Measurements from ENCODE around the gene TMEM52. TPM values are rescaled to one million over a fixed set of nuclear protein-coding genes. Genes with fewer than 3 reads are reported as not detected.

TMEM52 gene
- total and polyA plus RNA-seq, 2 experiments from 2014 or later: 4.2 to 7.1 TPM

DNA sequence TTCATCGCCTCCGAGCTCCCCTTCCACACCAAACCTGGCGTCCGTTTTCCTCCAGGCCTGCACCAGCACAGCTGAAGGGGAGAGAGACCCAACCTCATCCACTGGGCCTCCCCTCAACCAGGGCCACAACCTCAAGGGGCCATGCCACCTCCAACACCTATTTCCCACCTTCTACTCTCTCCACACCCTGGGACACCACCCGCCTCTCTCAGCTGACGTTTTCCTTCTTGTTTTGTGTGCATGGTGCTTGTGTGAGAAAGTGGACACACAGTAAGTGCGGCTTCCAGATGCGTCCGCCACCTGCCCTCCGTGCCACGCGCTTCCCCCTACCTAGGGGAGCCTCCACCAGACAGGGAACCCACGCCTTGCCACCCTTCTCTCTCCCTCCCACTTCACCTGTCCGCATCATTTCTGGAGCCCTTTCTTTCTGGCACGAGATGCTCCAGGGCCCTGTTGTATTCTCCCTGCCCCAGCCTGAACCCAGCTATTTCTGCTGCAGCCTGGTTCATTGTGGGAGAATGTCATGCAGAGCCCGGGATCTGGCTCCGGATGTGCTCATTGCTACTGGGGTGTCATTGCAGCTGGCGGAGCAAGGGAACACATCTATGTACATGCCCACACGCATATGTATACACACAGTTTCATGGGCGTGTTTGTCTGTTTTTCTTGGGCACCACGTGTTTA lies 26.9 kb downstream of the TMEM52 start:
- DNase-seq (ENCODE audit: low read depth in 1 of 2, low spot score in 1 of 2): no peak
- peak overlapping the region; percentile 82 for H3K4me3 ChIP-seq
- TF ChIP-seq CTCF (IDR thresholded peaks at IDR 0.05; ENCODE audit: low read depth, low read length): no peak
- H3K36me3 ChIP-seq: no peaks in the 10 kb centered on the region
- H3K27ac ChIP-seq: peak overlapping the region; percentile 98
- H3K4me1 ChIP-seq (ENCODE audit: low read depth): peaks cover 28% of the 10 kb centered on the region
- no peaks in the 10 kb centered on the region for H3K27me3 ChIP-seq
- H3K9me3 ChIP-seq (ENCODE audit: low read depth): no peaks in the 10 kb centered on the region

- Histone ChIP-seq H3K4me3 (peak overlapping the region; percentile 82), H3K27me3 (no peaks in the 10 kb centered on the region), H3K9me3 (ENCODE audit: low read depth) (no peaks in the 10 kb centered on the region), H3K36me3 (no peaks in the 10 kb centered on the region), H3K4me1 (ENCODE audit: low read depth) (peaks cover 28% of the 10 kb centered on the region), H3K27ac (peak overlapping the region; percentile 98)
- no peak for TF ChIP-seq CTCF (IDR thresholded peaks at IDR 0.05; ENCODE audit: low read depth, low read length)
- DNase-seq (ENCODE audit: low read depth in 1 of 2, low spot score in 1 of 2): peak; percentile 63 to 83
Measured at GRCh38 chr1:1891349-1892078, 27.6 kb downstream of the TMEM52 start.

DNA sequence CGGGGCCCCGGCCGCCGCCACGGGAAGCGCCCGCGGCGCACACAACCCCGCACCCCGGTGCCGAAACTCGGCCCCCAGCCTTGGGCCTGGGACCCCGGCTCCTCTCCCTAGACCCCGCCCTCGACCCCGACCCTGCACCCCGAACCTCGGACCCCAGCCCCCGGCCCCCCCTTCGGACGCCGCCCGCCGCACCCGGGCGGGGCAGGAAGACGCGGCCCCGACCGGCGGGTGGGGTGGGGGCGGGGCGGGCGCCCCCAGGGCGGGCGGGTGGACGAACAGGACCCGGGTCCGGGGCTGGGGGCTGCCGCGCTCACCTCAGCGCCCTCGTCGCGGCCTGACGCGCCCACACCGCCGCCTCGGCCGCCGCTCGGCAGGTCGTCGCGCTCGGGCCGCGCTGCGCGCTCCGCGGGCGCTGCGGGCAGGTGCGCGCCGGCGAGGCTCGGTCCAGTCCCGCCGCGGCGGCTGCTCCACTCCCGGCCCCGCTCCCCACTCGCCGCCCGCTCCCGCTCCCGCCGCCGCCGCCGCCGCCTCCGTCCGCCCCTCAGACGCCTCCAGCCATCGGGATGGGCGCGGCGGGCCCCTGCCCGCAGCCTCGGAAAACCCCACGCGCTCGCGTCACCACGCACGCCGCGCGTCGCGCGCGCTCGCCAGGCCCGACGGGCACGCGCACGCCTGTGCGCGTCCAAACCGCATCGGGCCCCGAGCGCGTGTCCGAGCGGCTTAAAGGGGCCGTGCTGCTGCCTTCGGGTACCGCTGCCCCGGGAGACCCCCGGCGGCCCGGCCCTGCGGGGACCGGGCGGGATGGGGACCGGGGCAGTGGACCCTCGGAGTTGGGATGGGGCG lies 28.4 kb downstream of the TMEM52 start, which contains the start of gene GNB1:
Gene GNB1, minus strand, starts transcription at position 582 of the 843 bp plus-strand sequence. CDS start 65,634 bp downstream, outside the sequence.
- no peaks in the 10 kb centered on the region for H3K36me3 ChIP-seq
- no peak for TF ChIP-seq CTCF (IDR thresholded peaks at IDR 0.05; ENCODE audit: low read depth, low read length)
- peaks cover 28% of the 10 kb centered on the region for H3K4me1 ChIP-seq (ENCODE audit: low read depth)
- peak within 1 kb of the TSS; percentile 98 for H3K27ac ChIP-seq
- H3K4me3 ChIP-seq: peak within 1 kb of the TSS; percentile 82
- peak; percentile 93 for DNase-seq (ENCODE audit: low read depth in 1 of 2, low spot score in 1 of 2)
- no peaks in the 10 kb centered on the region for H3K27me3 ChIP-seq
- no peaks in the 10 kb centered on the region for H3K9me3 ChIP-seq (ENCODE audit: low read depth)

DNA sequence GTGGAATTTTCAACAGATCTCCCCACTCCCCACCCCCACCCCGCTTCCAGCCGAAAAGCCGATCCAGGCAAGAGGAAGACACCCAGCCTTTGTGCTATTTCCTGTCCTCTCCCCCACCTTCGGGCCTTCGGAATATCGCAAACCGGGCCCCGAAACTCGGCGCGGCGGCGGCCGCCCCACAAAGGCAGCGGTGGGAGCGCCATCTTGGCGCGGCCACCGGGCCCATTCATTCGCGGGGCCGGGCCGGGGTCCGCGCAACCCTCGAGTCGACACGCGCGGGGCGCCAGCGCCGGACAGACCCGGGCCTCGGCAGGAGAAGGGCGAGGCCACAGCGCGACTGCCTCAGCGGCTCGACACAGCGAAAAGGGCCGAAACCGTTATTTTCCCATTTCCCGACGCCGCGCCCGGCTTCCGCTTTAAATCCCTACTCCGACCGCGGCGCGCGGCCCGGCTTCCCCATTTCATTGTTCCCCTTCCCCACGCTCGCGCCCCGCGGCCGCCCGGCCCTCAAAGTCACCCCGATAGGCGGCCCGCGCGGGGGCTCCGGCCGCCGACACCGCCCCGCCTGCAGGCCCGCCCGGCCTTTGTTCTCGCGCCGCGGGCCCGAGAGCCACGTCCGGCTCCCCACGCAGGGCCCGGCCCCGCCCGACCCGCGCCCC lies 29.1 kb downstream of the TMEM52 start:
- Histone ChIP-seq H3K27me3 (no peaks in the 10 kb centered on the region), H3K27ac (peak overlapping the region; percentile 98), H3K36me3 (no peaks in the 10 kb centered on the region), H3K4me1 (ENCODE audit: low read depth) (peaks cover 24% of the 10 kb centered on the region), H3K9me3 (ENCODE audit: low read depth) (no peaks in the 10 kb centered on the region), H3K4me3 (peak overlapping the region; percentile 82)
- TF ChIP-seq CTCF (IDR thresholded peaks at IDR 0.05; ENCODE audit: low read depth, low read length): no peak
- DNase-seq (ENCODE audit: low read depth in 1 of 2, low spot score in 1 of 2): peak; percentile 53 to 61

Measured in cardiac muscle cell (in vitro differentiated cells and primary cell).